H1 (cell line): ENCODE measurements around the gene BRD9. TPM values are rescaled to one million over a fixed set of nuclear protein-coding genes. Genes with fewer than 3 reads are reported as not detected.

Source experiments
- CTCF ChIA-PET: fragments of 300-600 bp; sonication (Branson Sonifier 250); formaldehyde crosslinking; loops from one replicate; lab custom pipeline; 2021; ENCODE audit not compliant: partially characterized antibody; lab: Charles Lee
- POLR2A ChIA-PET: fragments of 300-600 bp; sonication (Branson Sonifier 250); formaldehyde crosslinking; loops from one replicate; lab custom pipeline; 2021; ENCODE audit warnings: inconsistent platforms; ENCODE audit not compliant: partially characterized antibody; lab: Charles Lee
- DNase-seq, 2 experiments: peaks; one replicate each; pipeline versions ENCODE4 v3.0.0 to v3.0.0-alpha.2; 2010 to 2022; ENCODE audit warnings: low spot score in 2 of 2, low read depth in 1 of 2, mixed read lengths in 1 of 2
- FAIRE-seq: peaks from 2 replicates; lab custom pipeline; 2011; peaks lifted over from hg19 to GRCh38; lab: Jason Lieb, UNC
- H2AFZ ChIP-seq: 2 replicates; pipeline ENCODE4 v1.8.1; 2012; ENCODE audit warnings: low read length, inconsistent platforms
- H2AK5ac ChIP-seq: 2 replicates; pipeline ENCODE4 v1.6.1; 2013; ENCODE audit warnings: low read depth, low read length
- H2BK120ac ChIP-seq: replicated peaks from 2 replicates; pipeline ENCODE3; 2013; ENCODE audit warnings: low read depth, low read length, inconsistent platforms
- H2BK12ac ChIP-seq: 2 replicates; pipeline ENCODE4 v1.6.1; 2013; ENCODE audit warnings: low read depth, low read length
- H2BK15ac ChIP-seq: 2 replicates; pipeline ENCODE4 v1.6.1; 2013; ENCODE audit warnings: low read length
- H2BK20ac ChIP-seq: 2 replicates; pipeline ENCODE4 v1.6.1; 2013; ENCODE audit warnings: low read length
- H2BK5ac ChIP-seq: 2 replicates; pipeline ENCODE4 v1.6.1; 2013; ENCODE audit warnings: low read depth, low read length
- H3K14ac ChIP-seq: 2 replicates; pipeline ENCODE4 v1.6.1; 2013; ENCODE audit warnings: inconsistent platforms; ENCODE audit not compliant: insufficient read length
- H3K18ac ChIP-seq: 2 replicates; pipeline ENCODE4 v1.6.1; 2013; ENCODE audit warnings: low read length; ENCODE audit errors: extremely low read depth
- H3K23ac ChIP-seq: 2 replicates; pipeline ENCODE4 v1.6.1; 2013; ENCODE audit warnings: inconsistent platforms; ENCODE audit not compliant: insufficient read length
- H3K23me2 ChIP-seq: 2 replicates; pipeline ENCODE4 v1.6.1; 2013; ENCODE audit warnings: low read depth, low read length
- H3K27ac ChIP-seq: 2 replicates; pipeline ENCODE4 v1.6.1; 2011; ENCODE audit warnings: low read depth, low read length, inconsistent platforms
- H3K27me3 ChIP-seq, 4 experiments: replicated peaks in 1 of 4; 1 replicate in 1 of 4; 2 replicates in 3 of 4; pipeline versions ENCODE4 v1.6.1 to v1.8.1; 2011 to 2013; ENCODE audit warnings: low read length in 3 of 4, mild to moderate bottlenecking in 3 of 4, inconsistent platforms in 2 of 4, mixed read lengths in 2 of 4, moderate library complexity in 1 of 4; ENCODE audit not compliant: control insufficient read depth in 3 of 4, insufficient read depth in 3 of 4; ENCODE audit errors: extremely low read depth in 1 of 4
- H3K36me3 ChIP-seq, 4 experiments: 2 replicates each; pipeline versions ENCODE4 v1.6.1 to v1.8.1; 2011 to 2013; ENCODE audit warnings: mild to moderate bottlenecking in 4 of 4, low read length in 3 of 4, moderate library complexity in 2 of 4, control low read depth in 1 of 4, inconsistent platforms in 1 of 4; ENCODE audit not compliant: insufficient read depth in 4 of 4, control insufficient read depth in 2 of 4
- H3K4ac ChIP-seq: replicated peaks from 2 replicates; pipeline ENCODE3; 2013; ENCODE audit warnings: low read length, low read depth, mixed read lengths, inconsistent platforms; ENCODE audit not compliant: insufficient read length
- H3K4me1 ChIP-seq, 4 experiments: replicated peaks in 1 of 4; 1 replicate in 1 of 4; 2 replicates in 3 of 4; pipeline versions ENCODE4 v1.6.1 to v1.8.1; 2011 to 2013; ENCODE audit warnings: low read length in 3 of 4, inconsistent platforms in 2 of 4, mixed read lengths in 1 of 4; ENCODE audit not compliant: insufficient read depth in 4 of 4, control insufficient read depth in 3 of 4
- H3K4me2 ChIP-seq, 2 experiments: 2 replicates each; pipeline versions ENCODE4 v1.6.1 to v1.8.1; 2011 to 2013; ENCODE audit warnings: low read depth in 2 of 2, low read length in 2 of 2, control low read depth in 1 of 2, inconsistent platforms in 1 of 2, mild to moderate bottlenecking in 1 of 2; ENCODE audit not compliant: insufficient read depth in 1 of 2
- H3K4me3 ChIP-seq, 4 experiments: fragments of 200-600, 300-600 bp in 1 of 4; sonication (generic), shearing (Covaris generic), sonication (Bioruptor Twin) in 1 of 4; 2 replicates each; pipeline versions ENCODE4 v1.5.1 to v1.8.1; 2011 to 2016; ENCODE audit warnings: low read length in 4 of 4, low read depth in 3 of 4, control low read depth in 2 of 4, inconsistent platforms in 2 of 4, mild to moderate bottlenecking in 2 of 4, mixed read lengths in 1 of 4, moderate library complexity in 1 of 4; ENCODE audit not compliant: insufficient read depth in 2 of 4; ENCODE audit errors: extremely low read depth in 1 of 4
- H3K56ac ChIP-seq: replicated peaks from 2 replicates; pipeline ENCODE3; 2013; ENCODE audit warnings: low read depth, mild to moderate bottlenecking, mixed read lengths, low read length, inconsistent platforms; ENCODE audit not compliant: insufficient read length
- H3K79me1 ChIP-seq: 2 replicates; pipeline ENCODE4 v1.6.1; 2013; ENCODE audit warnings: low read depth, low read length, control low read depth
- H3K79me2 ChIP-seq, 2 experiments: 2 replicates each; pipeline versions ENCODE4 v1.6.1 to v1.8.1; 2012 to 2013; ENCODE audit warnings: low read length in 2 of 2, mild to moderate bottlenecking in 2 of 2, inconsistent platforms in 1 of 2; ENCODE audit not compliant: insufficient read depth in 2 of 2, control insufficient read depth in 1 of 2
- H3K9ac ChIP-seq, 4 experiments: replicated peaks in 1 of 4; 1 replicate in 1 of 4; 2 replicates in 3 of 4; pipeline versions ENCODE4 v1.6.1 to v1.8.1; 2011 to 2013; ENCODE audit warnings: low read depth in 3 of 4, low read length in 3 of 4, control low read depth in 2 of 4, mild to moderate bottlenecking in 2 of 4, moderate library complexity in 2 of 4, inconsistent platforms in 1 of 4; ENCODE audit errors: extremely low read depth in 1 of 4
- H3K9me3 ChIP-seq, 2 experiments: 2 replicates each; pipeline versions ENCODE4 v1.6.1 to v1.8.1; 2012 to 2013; ENCODE audit warnings: mild to moderate bottlenecking in 2 of 2, moderate library complexity in 2 of 2, control low read depth in 1 of 2, inconsistent platforms in 1 of 2, low read depth in 1 of 2, low read length in 1 of 2, mixed read lengths in 1 of 2; ENCODE audit not compliant: insufficient read depth in 2 of 2
- H4K20me1 ChIP-seq, 2 experiments: replicated peaks in 1 of 2; 2 replicates each; pipeline versions ENCODE3 to v1.8.1; 2011 to 2013; ENCODE audit warnings: inconsistent platforms in 2 of 2, low read length in 2 of 2, mild to moderate bottlenecking in 1 of 2; ENCODE audit not compliant: insufficient read depth in 2 of 2, control insufficient read depth in 1 of 2
- H4K5ac ChIP-seq: 2 replicates; pipeline ENCODE4 v1.6.1; 2013; ENCODE audit warnings: low read length, low read depth, mixed read lengths, inconsistent platforms; ENCODE audit not compliant: insufficient read length
- H4K8ac ChIP-seq: 2 replicates; pipeline ENCODE4 v1.8.0; 2013; ENCODE audit warnings: mild to moderate bottlenecking, moderate library complexity, low read length, inconsistent platforms; ENCODE audit not compliant: insufficient read depth; ENCODE audit errors: extremely low read depth
- H4K91ac ChIP-seq: replicated peaks from 2 replicates; pipeline ENCODE3; 2013; ENCODE audit warnings: low read length, mixed read lengths, inconsistent platforms; ENCODE audit not compliant: insufficient read length
- EP300 ChIP-seq, 2 experiments: IDR thresholded peaks; 1 replicate in 1 of 2; 2 replicates in 1 of 2; pipeline ENCODE4 v1.6.1; 2011 to 2012; ENCODE audit warnings: low read depth in 2 of 2, low read length in 2 of 2, mild to moderate bottlenecking in 2 of 2, borderline replicate concordance in 1 of 2, inconsistent platforms in 1 of 2, moderate library complexity in 1 of 2
- GTF2F1 ChIP-seq: IDR thresholded peaks from 2 replicates; pipeline ENCODE4 v1.6.1; 2012; ENCODE audit warnings: low read depth, low read length, improper control_type of control experiment, borderline replicate concordance
- POLR2AphosphoS5 ChIP-seq: IDR thresholded peaks from 2 replicates; pipeline ENCODE4 v1.6.1; 2011; ENCODE audit warnings: low read depth, low read length
- SAP30 ChIP-seq: fragments of 300-600 bp; sonication (generic); IDR thresholded peaks from 2 replicates; pipeline ENCODE4 v1.7.1; 2012; ENCODE audit warnings: low read length, moderate library complexity, mild to moderate bottlenecking, inconsistent platforms; ENCODE audit not compliant: insufficient read depth, insufficient replicate concordance
- SIN3A ChIP-seq, 2 experiments: IDR thresholded peaks in 1 of 2; conservative IDR thresholded peaks in 1 of 2; 2 replicates each; pipeline ENCODE4 v1.6.1; 2011 to 2012; ENCODE audit warnings: low read length in 2 of 2, improper control_type of control experiment in 1 of 2, low read depth in 1 of 2, mild to moderate bottlenecking in 1 of 2
- YY1 ChIP-seq: IDR thresholded peaks from 2 replicates; pipeline ENCODE4 v1.6.1; 2011; ENCODE audit warnings: low read depth, mild to moderate bottlenecking, low read length
- WGBS, 2 experiments: shearing (Covaris generic) in 1 of 2; methylation state at CpG; one replicate each; pipeline versions ENCODE4 v1.1.6 to v1.1.7; 2013 to 2015; ENCODE audit warnings: low lambda C conversion rate in 2 of 2, mixed read lengths in 2 of 2, inconsistent platforms in 1 of 2, low coverage in 1 of 2, missing lambda C conversion rate in 1 of 2; ENCODE audit not compliant: insufficient replicate concordance in 2 of 2, insufficient coverage in 1 of 2, insufficient read length in 1 of 2; ENCODE audit errors: extremely low coverage in 1 of 2, missing lambda C conversion rate in 1 of 2; 5-methylcytosine and 5-hydroxymethylcytosine counted together
- polyA plus RNA-seq, 7 experiments: library from polyadenylated mRNA; depleted of rRNA in 3 of 7; stranded (reverse) in 5 of 7; unstranded in 2 of 7; fragments of >200 nt in 5 of 7; fragments of 200-250 nt in 2 of 7; gene quantifications; 1 replicate in 5 of 7; 2 replicates in 1 of 7; 4 replicates in 1 of 7; pipeline versions ENCODE4 v1.2.1 to v1.2.3, GENCODE V29; 2011 to 2013; ENCODE audit warnings: missing spikeins in 2 of 7, mixed read lengths in 2 of 7
- total RNA-seq: library from RNA; stranded (reverse); fragmentation: NEBNext Ultra II Directional; extraction: Animal tissue kit (Norgen Biotek cat#: 25700); gene quantifications from 2 replicates; pipeline ENCODE4 v1.2.1, GENCODE V29; 2021

BRD9 gene
- total and polyA plus RNA-seq, 2 of the 8 experiments (the other 6 are each of a cell fraction or from before 2014, with no cell fraction given) = 9.3 to 49.4 TPM

DNA sequence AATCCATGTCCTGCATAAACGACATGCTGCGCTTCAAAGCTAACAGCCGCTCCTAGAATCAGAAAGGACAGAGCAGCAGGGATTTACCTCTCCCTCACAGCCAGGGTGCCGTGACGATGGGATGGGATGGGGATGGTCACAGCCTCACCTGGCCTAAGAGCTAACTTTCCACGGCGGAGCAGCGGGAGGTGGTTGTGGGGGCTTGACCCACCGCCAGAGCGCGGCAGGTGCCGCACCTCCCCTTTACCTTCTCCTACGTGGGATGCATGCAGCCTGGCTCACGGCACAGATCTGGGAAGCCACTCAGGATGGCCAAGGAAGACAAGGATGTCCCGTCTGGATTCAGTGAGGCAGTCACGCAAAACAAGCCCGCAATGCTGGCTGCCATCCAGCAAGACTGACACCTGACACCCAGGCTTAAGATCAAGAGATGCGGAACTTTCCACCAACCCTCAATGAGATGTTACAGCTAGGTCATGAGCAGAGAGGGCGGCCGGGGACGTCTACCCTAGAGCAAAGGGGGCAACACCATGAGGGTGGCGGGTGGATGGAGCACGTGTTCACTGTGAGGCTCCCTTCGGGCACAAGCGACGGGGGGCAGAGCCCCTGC lies 5.8 kb downstream of the BRD9 start:
- DNase-seq = no peak
- Histone ChIP-seq H3K9me3 (no peaks in the 10 kb centered on the region; a peak in 1 of 4 replicates), H3K79me1 (peaks cover 19% of the 10 kb centered on the region), H3K14ac (no peak overlapping the region), H3K27me3 (no peaks in the 10 kb centered on the region; a peak in 1 of 7 replicates), H2AFZ (no peak overlapping the region), H2BK15ac (no peak overlapping the region), H3K9ac (no peak overlapping the region), H3K36me3 (peaks cover 47 to 92% (median 87%) of the 10 kb centered on the region in 4 experiments), H2BK120ac (no peak overlapping the region), H3K18ac (no peak overlapping the region), H3K4ac (no peak overlapping the region), H3K4me1 (peaks cover 0 to 7% (median 2%) of the 10 kb centered on the region in 4 experiments; a peak in 5 of 7 replicates), H3K4me2 (no peak overlapping the region), H4K91ac (no peak overlapping the region), H3K79me2 (peaks cover under 1 to 73% of the 10 kb centered on the region in 2 experiments; a peak in 3 of 4 replicates), H3K23ac (no peak overlapping the region), H2AK5ac (no peak overlapping the region), H2BK5ac (no peak overlapping the region), H3K23me2 (peaks cover 9% of the 10 kb centered on the region), H4K8ac (no peak overlapping the region), H4K20me1 (peaks cover 27 to 40% of the 10 kb centered on the region in 2 experiments), H2BK20ac (no peak overlapping the region), H4K5ac (no peak overlapping the region), H3K4me3 (no peak overlapping the region), H3K27ac (no peak overlapping the region), H2BK12ac (no peak overlapping the region), H3K56ac (no peak overlapping the region)
- TF ChIP-seq EP300 (IDR thresholded peaks at IDR 0.05; ENCODE audit: borderline replicate concordance in 1 of 2, low read depth in 2 of 2, low read length in 2 of 2) (no peak), YY1 (no peak), GTF2F1 (no peak), POLR2AphosphoS5 (peak; percentile 13; the same call in 1 of the 2 replicates), SAP30 (no peak), SIN3A (conservative IDR thresholded peaks at IDR 0.05 in 1 of 2, IDR thresholded peaks at IDR 0.05 in 1 of 2; ENCODE audit: low read depth in 1 of 2, low read length in 2 of 2) (no peak)
- CTCF ChIA-PET = interaction anchor here (0.7 to 1.9 kb wide), 3 partner anchors 15 to 37 kb away, joined by 3 to 8 read pairs (median 4); no protein-coding TSS in a partner anchor
- POLR2A ChIA-PET = interaction anchor here (0.6 to 2.5 kb wide), 5 partner anchors 11 to 187 kb away, joined by 3 to 10 read pairs (median 4); no protein-coding TSS in a partner anchor
- WGBS, 2 experiments = 94% methylated on average over 23 of the region's 26 CpGs; no CpG with 5 or more reads in 1 of the 2 experiments
- FAIRE-seq = no peak
